Prostate gland (tissue), 2 donors: ENCODE data around the gene EPOP.

ENCODE experiments used
- CTCF ChIP-seq, 4 experiments: fragments of 200-600 bp in 2 of 4; fragments of 450-650 bp in 2 of 4; sonication (generic) in 2 of 4; IDR thresholded peaks; 1 replicate in 3 of 4; 2 replicates in 1 of 4; pipeline ENCODE4 v1.5.1; 2016 to 2019; ENCODE audit warnings: antibody characterized with exemption in 4 of 4, mild to moderate bottlenecking in 2 of 4, moderate library complexity in 2 of 4
- POLR2A ChIP-seq: fragments of 450-650 bp; IDR thresholded peaks from one replicate; pipeline ENCODE4 v1.6.1; 2016; ENCODE audit warnings: antibody characterized with exemption, mild to moderate bottlenecking
- POLR2AphosphoS5 ChIP-seq: sonication (generic); formaldehyde crosslinking; IDR thresholded peaks from one replicate; pipeline ENCODE4 v1.6.1; 2017; ENCODE audit warnings: antibody characterized with exemption

DNA sequence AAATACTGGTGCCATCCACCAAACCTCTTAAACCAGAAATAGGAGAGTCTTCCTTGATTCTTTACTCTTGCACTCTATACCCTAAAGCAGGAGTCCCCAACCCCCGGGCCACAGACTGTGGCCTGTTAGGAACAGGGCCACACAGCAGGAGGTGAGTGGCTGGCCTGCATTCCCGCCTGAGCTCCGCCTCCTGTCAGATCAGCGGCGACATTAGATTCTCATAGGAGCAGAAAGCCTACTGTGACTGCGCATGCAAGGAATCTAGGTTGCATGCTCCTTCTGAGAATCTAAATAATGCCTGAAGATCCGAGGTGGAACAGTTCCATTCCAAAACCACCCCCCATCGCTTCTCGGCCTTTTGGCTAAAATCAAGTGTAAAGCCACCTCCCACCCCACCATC lies 38.7 kb downstream of the EPOP start:
- TF ChIP-seq POLR2A (no peak), CTCF (IDR thresholded peaks at IDR 0.05) (no peak), POLR2AphosphoS5 (no peak)
